HUES48 (cell line): ENCODE measurements around the gene FAAP20.

ENCODE experiments used
- H3K27ac ChIP-seq: one replicate; pipeline ENCODE4 v1.7.0; 2013; ENCODE audit warnings: low read depth, low read length, inconsistent platforms
- H3K27me3 ChIP-seq: 2 replicates; pipeline ENCODE4 v1.6.1; 2013; ENCODE audit warnings: mild to moderate bottlenecking, low read length; ENCODE audit not compliant: control insufficient read depth, insufficient read depth
- H3K36me3 ChIP-seq: 2 replicates; pipeline ENCODE4 v1.6.1; 2013; ENCODE audit warnings: low read length; ENCODE audit not compliant: control insufficient read depth, insufficient read depth
- H3K4me1 ChIP-seq: 2 replicates; pipeline ENCODE4 v1.6.1; 2013; ENCODE audit warnings: mild to moderate bottlenecking, low read length; ENCODE audit not compliant: control insufficient read depth, insufficient read depth
- H3K4me3 ChIP-seq: 2 replicates; pipeline ENCODE4 v1.5.1; 2013; ENCODE audit warnings: mild to moderate bottlenecking, low read depth, low read length
- H3K9ac ChIP-seq: 2 replicates; pipeline ENCODE4 v1.6.1; 2013; ENCODE audit warnings: mild to moderate bottlenecking, low read depth, low read length, moderate library complexity
- H3K9me3 ChIP-seq: 2 replicates; pipeline ENCODE4 v1.6.1; 2013; ENCODE audit warnings: low read length; ENCODE audit not compliant: control insufficient read depth, insufficient read depth

Gene FAAP20

GRCh38 chr1:2181752-2182151 is 12.8 kb downstream of the FAAP20 start:
- no peak overlapping the region for H3K4me3 ChIP-seq
- no peak overlapping the region for H3K9ac ChIP-seq
- H3K9me3 ChIP-seq, result no peaks in the 10 kb centered on the region
- peaks cover 42% of the 10 kb centered on the region for H3K36me3 ChIP-seq
- H3K27ac ChIP-seq, result no peak overlapping the region
- H3K27me3 ChIP-seq, result no peaks in the 10 kb centered on the region
- H3K4me1 ChIP-seq, result no peaks in the 10 kb centered on the region

- Histone ChIP-seq H3K36me3 (peaks cover 40% of the 10 kb centered on the region), H3K27me3 (no peaks in the 10 kb centered on the region), H3K27ac (no peak overlapping the region)
These were observed 13.3 kb downstream of the FAAP20 start for GRCh38 chr1:2181271-2181670.

GRCh38 chr1:2180297-2181245 is 14.0 kb downstream of the FAAP20 start:
- no peak overlapping the region for H3K9ac ChIP-seq
- H3K9me3 ChIP-seq, result no peaks in the 10 kb centered on the region
- peaks cover 42% of the 10 kb centered on the region for H3K36me3 ChIP-seq
- no peaks in the 10 kb centered on the region for H3K27me3 ChIP-seq
- no peaks in the 10 kb centered on the region for H3K4me1 ChIP-seq
- no peak overlapping the region for H3K4me3 ChIP-seq
- H3K27ac ChIP-seq, result no peak overlapping the region

More at GRCh38 chr1:2181271-2181670, 13.3 kb downstream of the FAAP20 start:
- Histone ChIP-seq H3K4me3 (no peak overlapping the region), H3K9me3 (no peaks in the 10 kb centered on the region), H3K4me1 (no peaks in the 10 kb centered on the region), H3K9ac (no peak overlapping the region)

- no peak overlapping the region for H3K4me3 ChIP-seq
- H3K9me3 ChIP-seq, result no peaks in the 10 kb centered on the region
- H3K9ac ChIP-seq, result no peak overlapping the region
These were observed 15.1 kb downstream of the FAAP20 start for GRCh38 chr1:2179283-2180013.

GRCh38 chr1:2178875-2179274 is 15.7 kb downstream of the FAAP20 start:
- Histone ChIP-seq H3K36me3 (peaks cover 35% of the 10 kb centered on the region), H3K27me3 (no peaks in the 10 kb centered on the region), H3K4me3 (no peak overlapping the region), H3K27ac (no peak overlapping the region), H3K9ac (no peak overlapping the region), H3K4me1 (no peaks in the 10 kb centered on the region; the same call in 1 of the 2 replicates), H3K9me3 (no peaks in the 10 kb centered on the region)

More at GRCh38 chr1:2179283-2180013, 15.1 kb downstream of the FAAP20 start:
- peaks cover 38% of the 10 kb centered on the region for H3K36me3 ChIP-seq
- no peaks in the 10 kb centered on the region for H3K27me3 ChIP-seq
- H3K4me1 ChIP-seq, result no peaks in the 10 kb centered on the region
- H3K27ac ChIP-seq, result no peak overlapping the region

- Histone ChIP-seq H3K27me3 (no peaks in the 10 kb centered on the region), H3K4me3 (no peak overlapping the region), H3K9ac (no peak overlapping the region), H3K4me1 (no peaks in the 10 kb centered on the region; the same call in 1 of the 2 replicates), H3K36me3 (peaks cover 35% of the 10 kb centered on the region), H3K27ac (no peak overlapping the region), H3K9me3 (no peaks in the 10 kb centered on the region)
These were observed 16.5 kb downstream of the FAAP20 start for GRCh38 chr1:2177946-2178538.

GRCh38 chr1:2177541-2177940 is 17.0 kb downstream of the FAAP20 start:
- H3K9me3 ChIP-seq, result no peaks in the 10 kb centered on the region
- no peaks in the 10 kb centered on the region; the same call in 1 of the 2 replicates for H3K4me1 ChIP-seq
- H3K4me3 ChIP-seq, result no peak overlapping the region
- H3K27me3 ChIP-seq, result no peaks in the 10 kb centered on the region
- H3K9ac ChIP-seq, result no peak overlapping the region
- no peak overlapping the region for H3K27ac ChIP-seq
- peaks cover 35% of the 10 kb centered on the region for H3K36me3 ChIP-seq

- no peaks in the 10 kb centered on the region for H3K9me3 ChIP-seq
- H3K4me1 ChIP-seq, result no peaks in the 10 kb centered on the region; the same call in 1 of the 2 replicates
- H3K27ac ChIP-seq, result no peak overlapping the region
- no peaks in the 10 kb centered on the region for H3K27me3 ChIP-seq
- H3K4me3 ChIP-seq, result no peak overlapping the region
- H3K36me3 ChIP-seq, result peaks cover 43% of the 10 kb centered on the region
- no peak overlapping the region for H3K9ac ChIP-seq
These were observed 18.0 kb downstream of the FAAP20 start for GRCh38 chr1:2176615-2177014.

- Histone ChIP-seq H3K27ac (no peak overlapping the region), H3K4me3 (no peak overlapping the region), H3K4me1 (no peaks in the 10 kb centered on the region; the same call in 1 of the 2 replicates), H3K27me3 (no peaks in the 10 kb centered on the region), H3K9ac (no peak overlapping the region), H3K36me3 (peaks cover 46% of the 10 kb centered on the region), H3K9me3 (no peaks in the 10 kb centered on the region)
These were observed 18.7 kb downstream of the FAAP20 start for GRCh38 chr1:2175681-2176454.

- Histone ChIP-seq H3K4me1 (no peaks in the 10 kb centered on the region; the same call in 1 of the 2 replicates), H3K36me3 (peaks cover 42% of the 10 kb centered on the region), H3K9ac (no peak overlapping the region), H3K27me3 (no peaks in the 10 kb centered on the region), H3K27ac (no peak overlapping the region), H3K4me3 (no peak overlapping the region), H3K9me3 (no peaks in the 10 kb centered on the region)
These were observed 19.5 kb downstream of the FAAP20 start for GRCh38 chr1:2175055-2175414.
